OCI-LY3 (cell line): ENCODE measurements around the gene SEMA5A.

ENCODE experiments used
- H2AFZ ChIP-seq: fragments of 200-600, 300-600 bp; shearing (Covaris generic); 2 replicates; pipeline ENCODE4 v1.6.0; 2014; ENCODE audit warnings: antibody characterized with exemption, low read depth, low read length
- H3K27ac ChIP-seq: fragments of 200-600, 300-600 bp; sonication (generic); 2 replicates; pipeline ENCODE4 v1.5.1; 2014; ENCODE audit warnings: mild to moderate bottlenecking, low read length, moderate library complexity, mixed read lengths
- H3K27me3 ChIP-seq: fragments of 200-600, 300-600 bp; sonication (generic); 2 replicates; pipeline ENCODE4 v1.6.1; 2014; ENCODE audit warnings: low read depth, low read length, mixed read lengths
- H3K36me3 ChIP-seq: fragments of 200-600, 300-600 bp; sonication (generic); replicated peaks from 2 replicates; pipeline ENCODE3; 2014; ENCODE audit warnings: low read depth, low read length, mixed read lengths
- H3K4me1 ChIP-seq: fragments of 300-600, 200-600 bp; sonication (generic); 2 replicates; pipeline ENCODE4 v1.6.1; 2014; ENCODE audit warnings: low read length, mixed read lengths
- H3K4me2 ChIP-seq: fragments of 200-600, 300-600 bp; sonication (generic); 2 replicates; pipeline ENCODE4 v1.6.1; 2014; ENCODE audit warnings: low read length, mixed read lengths
- H3K4me3 ChIP-seq: fragments of 300-600, 200-600 bp; sonication (generic); 2 replicates; pipeline ENCODE4 v1.5.1; 2014; ENCODE audit warnings: antibody characterized with exemption, mild to moderate bottlenecking, low read length, moderate library complexity
- H3K79me2 ChIP-seq: fragments of 300-600, 200-600 bp; shearing (Covaris generic); 2 replicates; pipeline ENCODE4 v1.6.1; 2014; ENCODE audit warnings: mild to moderate bottlenecking, low read length, mixed read lengths
- H3K9ac ChIP-seq: fragments of 300-600, 200-600 bp; shearing (Covaris generic); 2 replicates; pipeline ENCODE4 v1.6.0; 2014; ENCODE audit warnings: mild to moderate bottlenecking, low read length, moderate library complexity
- H3K9me3 ChIP-seq: fragments of 200-600, 300-600 bp; shearing (Covaris generic); 2 replicates; pipeline ENCODE4 v1.6.1; 2014; ENCODE audit warnings: low read length, mixed read lengths; ENCODE audit not compliant: insufficient read depth
- H4K20me1 ChIP-seq: fragments of 200-600, 300-600 bp; sonication (generic); 2 replicates; pipeline ENCODE4 v1.6.1; 2016; ENCODE audit warnings: low read length, mixed read lengths; ENCODE audit not compliant: insufficient read depth
- EZH2phosphoT487 ChIP-seq: fragments of 200-600 bp; shearing (Covaris generic); IDR thresholded peaks from 2 replicates; pipeline ENCODE4 v1.6.1; 2018; ENCODE audit warnings: antibody characterized with exemption, mixed run types, low read depth
- TF ChIP-seq, protein P1 (sequence below): fragments of 200-600, 300-600 bp; sonication (generic); IDR thresholded peaks from 2 replicates; pipeline ENCODE4 v1.5.1; 2014; ENCODE audit warnings: antibody characterized with exemption, low read length, low read depth

The SEMA5A gene

DNA sequence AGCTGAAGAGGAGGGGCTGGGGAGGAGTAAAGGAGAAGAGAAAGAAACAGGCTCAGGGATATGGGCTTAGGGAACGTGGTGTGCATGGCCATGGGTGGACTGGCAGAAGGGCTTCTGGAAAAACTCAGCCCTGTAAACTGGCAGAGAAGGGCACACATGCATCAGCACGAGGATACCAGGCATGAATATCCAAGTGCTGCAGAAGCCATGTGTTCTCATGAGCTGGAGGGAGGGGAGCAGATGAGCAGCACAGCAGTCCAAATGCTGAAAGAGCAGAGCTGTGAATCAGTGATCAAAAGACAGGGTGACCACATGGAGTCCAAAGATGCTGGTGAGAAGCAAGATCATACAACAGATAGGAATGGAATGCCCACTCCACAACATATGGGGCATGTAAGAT, 72.3 kb downstream of the SEMA5A start:
- Histone ChIP-seq H3K9ac (no peak overlapping the region), H3K79me2 (no peaks in the 10 kb centered on the region), H3K4me1 (no peaks in the 10 kb centered on the region), H4K20me1 (no peaks in the 10 kb centered on the region), H3K27me3 (no peaks in the 10 kb centered on the region), H3K4me3 (no peak overlapping the region), H3K27ac (no peak overlapping the region), H3K36me3 (no peaks in the 10 kb centered on the region), H2AFZ (no peak overlapping the region), H3K9me3 (no peaks in the 10 kb centered on the region), H3K4me2 (no peak overlapping the region)
- TF ChIP-seq EZH2phosphoT487: no peak
- TF ChIP-seq, protein P1, sequence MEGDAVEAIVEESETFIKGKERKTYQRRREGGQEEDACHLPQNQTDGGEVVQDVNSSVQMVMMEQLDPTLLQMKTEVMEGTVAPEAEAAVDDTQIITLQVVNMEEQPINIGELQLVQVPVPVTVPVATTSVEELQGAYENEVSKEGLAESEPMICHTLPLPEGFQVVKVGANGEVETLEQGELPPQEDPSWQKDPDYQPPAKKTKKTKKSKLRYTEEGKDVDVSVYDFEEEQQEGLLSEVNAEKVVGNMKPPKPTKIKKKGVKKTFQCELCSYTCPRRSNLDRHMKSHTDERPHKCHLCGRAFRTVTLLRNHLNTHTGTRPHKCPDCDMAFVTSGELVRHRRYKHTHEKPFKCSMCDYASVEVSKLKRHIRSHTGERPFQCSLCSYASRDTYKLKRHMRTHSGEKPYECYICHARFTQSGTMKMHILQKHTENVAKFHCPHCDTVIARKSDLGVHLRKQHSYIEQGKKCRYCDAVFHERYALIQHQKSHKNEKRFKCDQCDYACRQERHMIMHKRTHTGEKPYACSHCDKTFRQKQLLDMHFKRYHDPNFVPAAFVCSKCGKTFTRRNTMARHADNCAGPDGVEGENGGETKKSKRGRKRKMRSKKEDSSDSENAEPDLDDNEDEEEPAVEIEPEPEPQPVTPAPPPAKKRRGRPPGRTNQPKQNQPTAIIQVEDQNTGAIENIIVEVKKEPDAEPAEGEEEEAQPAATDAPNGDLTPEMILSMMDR: no peak

DNA sequence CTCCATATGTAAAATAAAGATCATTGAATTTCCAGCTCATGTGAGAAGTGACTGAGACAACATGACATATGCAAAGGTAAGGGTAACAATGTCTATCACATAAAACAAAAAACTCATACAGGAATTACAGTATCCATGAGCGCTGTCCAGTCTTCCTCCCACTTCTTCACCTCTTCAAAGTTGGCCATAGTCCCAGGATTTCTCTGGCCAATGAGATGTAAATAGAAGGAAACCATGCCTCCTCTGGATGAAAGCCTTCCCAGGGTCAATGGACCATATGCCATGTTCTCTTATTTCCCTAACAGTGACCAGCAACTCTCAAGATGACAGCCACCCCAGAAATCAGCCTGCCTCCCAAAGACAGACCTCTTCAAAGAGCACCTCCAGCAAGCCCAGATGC, 75.5 kb downstream of the SEMA5A start:
- no peak overlapping the region for H3K4me3 ChIP-seq
- H4K20me1 ChIP-seq: no peaks in the 10 kb centered on the region
- no peaks in the 10 kb centered on the region for H3K36me3 ChIP-seq
- no peaks in the 10 kb centered on the region for H3K9me3 ChIP-seq
- no peak overlapping the region for H3K9ac ChIP-seq
- H3K4me2 ChIP-seq: no peak overlapping the region
- no peaks in the 10 kb centered on the region for H3K79me2 ChIP-seq
- H2AFZ ChIP-seq: no peak overlapping the region
- H3K4me1 ChIP-seq: no peaks in the 10 kb centered on the region
- no peak overlapping the region for H3K27ac ChIP-seq
- TF ChIP-seq EZH2phosphoT487: no peak
- TF ChIP-seq, protein P1: no peak
- no peaks in the 10 kb centered on the region for H3K27me3 ChIP-seq

DNA sequence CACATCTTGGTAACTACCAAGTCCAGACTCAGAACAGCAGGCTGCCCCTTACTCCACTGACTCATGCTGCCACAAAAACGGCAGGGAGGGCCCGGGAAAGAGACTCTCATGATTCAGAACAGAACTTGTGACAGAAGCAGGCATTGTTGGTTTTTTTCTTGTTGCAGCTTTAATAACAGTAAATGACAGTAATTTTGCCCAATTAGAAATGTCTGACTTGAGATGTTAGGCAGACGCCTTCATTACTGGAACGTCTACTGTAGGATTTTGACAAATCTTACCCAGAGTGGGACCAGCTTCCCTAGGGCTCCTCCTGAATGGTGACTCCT, 77.9 kb downstream of the SEMA5A start:
- TF ChIP-seq, protein P1: no peak
- no peak for TF ChIP-seq EZH2phosphoT487
- no peaks in the 10 kb centered on the region for H3K9me3 ChIP-seq
- H3K27ac ChIP-seq: no peak overlapping the region
- no peak overlapping the region for H3K4me2 ChIP-seq
- H4K20me1 ChIP-seq: no peaks in the 10 kb centered on the region
- H3K4me3 ChIP-seq: no peak overlapping the region
- H3K36me3 ChIP-seq: no peaks in the 10 kb centered on the region
- H3K27me3 ChIP-seq: no peaks in the 10 kb centered on the region
- H3K4me1 ChIP-seq: no peaks in the 10 kb centered on the region
- H3K9ac ChIP-seq: no peak overlapping the region
- H2AFZ ChIP-seq: no peak overlapping the region
- no peaks in the 10 kb centered on the region for H3K79me2 ChIP-seq

DNA sequence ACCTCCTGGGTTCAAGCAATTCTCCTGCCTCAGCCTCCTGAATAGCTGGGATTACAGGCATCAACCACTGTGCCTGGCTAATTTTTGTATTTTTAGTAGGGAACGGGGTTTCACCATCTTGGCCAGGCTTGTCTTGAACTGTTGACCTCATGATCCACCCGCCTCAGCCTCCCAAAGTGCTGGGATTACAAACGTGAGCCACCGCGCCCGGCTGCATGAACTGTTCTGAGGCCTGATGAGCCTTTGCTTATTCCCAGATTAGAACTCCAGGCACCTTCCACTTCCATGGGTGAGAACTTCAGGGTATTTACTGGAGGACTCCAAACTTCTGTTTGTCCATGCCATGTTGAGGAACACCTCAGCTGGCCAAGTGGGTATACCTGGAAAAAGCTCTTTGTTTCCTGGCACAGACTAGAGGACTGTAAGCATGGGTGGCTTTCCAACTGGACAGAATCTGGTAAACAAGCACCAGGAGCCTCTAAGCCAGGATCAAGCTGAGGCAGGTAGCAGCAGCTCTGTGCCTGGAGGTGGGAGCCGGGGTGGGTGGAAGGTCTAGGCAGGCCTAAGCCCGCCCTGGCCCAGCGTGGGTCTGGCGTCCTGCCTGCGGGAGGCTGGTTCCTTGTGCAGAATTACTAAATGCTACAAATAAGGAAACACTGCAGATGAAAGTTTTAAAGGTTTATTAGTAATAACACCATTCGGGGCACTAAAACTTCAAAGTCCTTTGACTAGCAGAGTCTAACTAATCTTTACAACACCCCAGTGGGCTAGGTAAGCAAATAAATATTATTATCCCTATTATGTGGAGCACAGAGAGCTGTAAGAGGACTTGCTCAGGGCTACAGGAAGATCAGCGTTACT, 78.4 kb downstream of the SEMA5A start:
- Histone ChIP-seq H3K27ac (no peak overlapping the region), H2AFZ (no peak overlapping the region), H3K4me3 (no peak overlapping the region), H3K9me3 (no peaks in the 10 kb centered on the region), H3K4me2 (no peak overlapping the region), H3K36me3 (no peaks in the 10 kb centered on the region), H3K9ac (no peak overlapping the region), H4K20me1 (no peaks in the 10 kb centered on the region), H3K79me2 (no peaks in the 10 kb centered on the region), H3K27me3 (no peaks in the 10 kb centered on the region), H3K4me1 (no peaks in the 10 kb centered on the region)
- no peak for TF ChIP-seq EZH2phosphoT487
- TF ChIP-seq, protein P1: no peak
